GM12872 (cell line): ENCODE data around the gene PDE6A.

Experiments used
- CTCF ChIP-seq: IDR thresholded peaks from 3 replicates; pipeline ENCODE4 v1.5.1; 2011; ENCODE audit warnings: low read depth, mild to moderate bottlenecking, low read length, moderate library complexity; ENCODE audit not compliant: insufficient read depth

PDE6A gene

GRCh38 chr5:149820536-149821510, 123.8 kb downstream of the PDE6A start:
- no peak for TF ChIP-seq CTCF

- TF ChIP-seq CTCF = no peak
These were observed 124.6 kb downstream of the PDE6A start for GRCh38 chr5:149820012-149820411.

- TF ChIP-seq CTCF = no peak
These were observed 126.5 kb downstream of the PDE6A start for GRCh38 chr5:149818116-149818515.

- TF ChIP-seq CTCF = no peak
These were observed 127.0 kb downstream of the PDE6A start for GRCh38 chr5:149817539-149818060.

- TF ChIP-seq CTCF = no peak
These were observed 127.9 kb downstream of the PDE6A start for GRCh38 chr5:149816661-149817060.

GRCh38 chr5:149811453-149811852, 133.1 kb downstream of the PDE6A start:
- TF ChIP-seq CTCF = no peak

- no peak for TF ChIP-seq CTCF
These were observed 133.7 kb downstream of the PDE6A start for GRCh38 chr5:149810856-149811255.
